T-helper 2 cell treated with Interferon-gamma antibody and Interleukin-4, amounts not matched to agents 5 μg/mL and 100 μg/mL, for 36 hours (primary cell): Measurements from ENCODE around the gene ADAMTSL3.

Experiments
- DNase-seq: peaks from one replicate; pipeline ENCODE4 v3.0.0; 2021; ENCODE audit warnings: low spot score
- H3K27ac Mint-ChIP-seq: one replicate; pipeline ENCODE4 v1.8.0; 2021; ENCODE audit warnings: mild to moderate bottlenecking, mixed read lengths
- H3K27me3 Mint-ChIP-seq: one replicate; pipeline ENCODE4 v1.8.0; 2021; ENCODE audit warnings: low read depth, mixed read lengths
- H3K36me3 Mint-ChIP-seq: one replicate; pipeline ENCODE4 v1.8.0; 2021; ENCODE audit warnings: low read depth, mixed read lengths
- H3K4me1 Mint-ChIP-seq: one replicate; pipeline ENCODE4 v1.8.0; 2021; ENCODE audit warnings: low read depth, mixed read lengths
- H3K4me3 Mint-ChIP-seq: one replicate; pipeline ENCODE4 v1.8.0; 2022; ENCODE audit warnings: mild to moderate bottlenecking, moderate library complexity, mixed read lengths
- H3K9me3 Mint-ChIP-seq: one replicate; pipeline ENCODE4 v1.8.0; 2021; ENCODE audit warnings: mixed read lengths

Gene ADAMTSL3

GRCh38 chr15:83887404-83887803 lies 233.5 kb downstream of the ADAMTSL3 start:
- no peaks in the 10 kb centered on the region for H3K9me3 Mint-ChIP-seq
- H3K27ac Mint-ChIP-seq, result no peak overlapping the region
- H3K36me3 Mint-ChIP-seq, result no peaks in the 10 kb centered on the region
- peaks cover 6% of the 10 kb centered on the region for H3K4me1 Mint-ChIP-seq
- H3K27me3 Mint-ChIP-seq, result peaks cover 5% of the 10 kb centered on the region
- no peak for DNase-seq
- H3K4me3 Mint-ChIP-seq, result no peak overlapping the region

- Mint-ChIP-seq H3K4me1 (peaks cover 6% of the 10 kb centered on the region), H3K27ac (no peak overlapping the region), H3K9me3 (no peaks in the 10 kb centered on the region), H3K4me3 (no peak overlapping the region), H3K36me3 (no peaks in the 10 kb centered on the region), H3K27me3 (peaks cover 9% of the 10 kb centered on the region)
- no peak for DNase-seq
Measured at GRCh38 chr15:83887961-83888360, 234.0 kb downstream of the ADAMTSL3 start.

DNA sequence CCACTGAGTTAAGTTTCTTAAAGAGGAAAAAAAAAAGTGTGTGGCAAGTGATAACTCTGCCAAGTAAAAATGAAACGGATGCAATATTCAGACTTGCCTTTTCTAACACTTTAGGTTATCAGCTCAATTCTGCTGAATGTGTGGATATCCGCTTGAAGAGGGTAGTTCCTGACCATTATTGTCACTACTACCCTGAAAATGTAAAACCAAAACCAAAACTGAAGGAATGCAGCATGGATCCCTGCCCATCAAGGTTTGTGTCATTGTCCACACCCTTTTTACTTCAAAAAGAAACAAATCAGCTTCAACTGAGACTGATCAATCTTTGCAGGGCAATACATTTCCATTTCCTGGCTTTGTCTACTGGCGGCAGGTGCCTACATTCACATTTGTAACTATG lies 236.1 kb downstream of the ADAMTSL3 start:
- H3K4me3 Mint-ChIP-seq, result no peak overlapping the region
- H3K4me1 Mint-ChIP-seq, result peaks cover 6% of the 10 kb centered on the region
- peaks cover 14% of the 10 kb centered on the region for H3K27me3 Mint-ChIP-seq
- no peak overlapping the region for H3K27ac Mint-ChIP-seq
- no peaks in the 10 kb centered on the region for H3K36me3 Mint-ChIP-seq
- no peaks in the 10 kb centered on the region for H3K9me3 Mint-ChIP-seq
- peak; percentile 8 for DNase-seq

GRCh38 chr15:83890587-83890986 lies 236.7 kb downstream of the ADAMTSL3 start:
- Mint-ChIP-seq H3K36me3 (no peaks in the 10 kb centered on the region), H3K27me3 (peaks cover 19% of the 10 kb centered on the region), H3K9me3 (no peaks in the 10 kb centered on the region), H3K4me3 (no peak overlapping the region), H3K4me1 (peaks cover 6% of the 10 kb centered on the region), H3K27ac (no peak overlapping the region)
- DNase-seq, result no peak

DNA sequence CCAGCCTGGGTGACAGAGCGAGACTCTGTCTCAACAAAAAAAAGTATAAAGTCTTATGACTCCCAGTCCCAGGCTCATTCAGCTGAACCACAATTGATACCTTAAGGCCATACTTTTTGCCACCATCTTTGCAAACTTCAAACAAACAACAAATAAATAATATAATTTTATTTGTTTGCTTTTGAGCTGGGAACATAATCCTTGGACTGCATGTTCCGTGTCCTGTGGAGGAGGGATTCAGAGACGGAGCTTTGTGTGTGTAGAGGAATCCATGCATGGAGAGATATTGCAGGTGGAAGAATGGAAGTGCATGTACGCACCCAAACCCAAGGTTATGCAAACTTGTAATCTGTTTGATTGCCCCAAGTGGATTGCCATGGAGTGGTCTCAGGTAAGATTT lies 238.6 kb downstream of the ADAMTSL3 start:
- no peak for DNase-seq
- Mint-ChIP-seq H3K4me3 (no peak overlapping the region), H3K36me3 (no peaks in the 10 kb centered on the region), H3K9me3 (no peaks in the 10 kb centered on the region), H3K4me1 (peaks cover 6% of the 10 kb centered on the region), H3K27me3 (peaks cover 29% of the 10 kb centered on the region), H3K27ac (no peak overlapping the region)

DNA sequence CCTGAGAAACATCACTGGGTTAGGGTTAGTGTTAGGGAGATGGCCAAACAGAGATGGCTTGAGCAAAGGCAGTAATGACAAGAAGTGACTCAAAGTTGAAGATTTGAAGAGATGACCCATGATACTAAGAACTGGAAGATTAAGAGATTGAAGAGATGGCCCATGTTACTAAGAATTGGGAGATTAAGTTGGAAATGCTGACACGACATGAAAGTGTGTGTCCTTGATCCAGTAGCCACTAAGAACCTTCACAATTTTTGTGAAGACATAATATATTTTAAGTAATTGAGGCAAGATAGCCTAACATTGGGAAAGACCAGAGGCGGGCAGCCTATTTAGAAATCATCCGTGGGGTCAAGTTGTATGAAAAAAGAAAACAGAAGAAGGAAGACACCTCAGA lies 239.4 kb downstream of the ADAMTSL3 start:
- H3K4me1 Mint-ChIP-seq, result peaks cover 6% of the 10 kb centered on the region
- H3K36me3 Mint-ChIP-seq, result no peaks in the 10 kb centered on the region
- no peaks in the 10 kb centered on the region for H3K9me3 Mint-ChIP-seq
- peaks cover 30% of the 10 kb centered on the region for H3K27me3 Mint-ChIP-seq
- no peak overlapping the region for H3K4me3 Mint-ChIP-seq
- no peak overlapping the region for H3K27ac Mint-ChIP-seq
- no peak for DNase-seq

DNA sequence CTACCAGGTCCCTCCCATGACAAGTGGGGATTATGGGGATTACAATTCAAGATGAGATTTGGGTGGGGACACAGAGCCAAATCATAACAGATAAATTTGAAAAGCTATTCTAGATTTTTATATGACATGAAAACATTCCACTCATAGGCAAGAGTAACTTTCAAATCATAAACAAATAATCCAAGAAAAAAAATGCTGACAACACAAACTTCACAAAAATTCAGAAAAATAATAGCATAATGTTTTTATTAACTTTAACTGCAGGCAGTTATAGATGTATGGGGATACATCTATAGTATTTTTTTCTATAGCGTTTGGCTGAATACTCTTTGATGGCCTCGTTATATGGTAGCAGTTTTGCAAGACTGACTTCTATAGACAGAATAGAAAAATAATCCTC lies 243.1 kb downstream of the ADAMTSL3 start:
- no peak for DNase-seq

DNA sequence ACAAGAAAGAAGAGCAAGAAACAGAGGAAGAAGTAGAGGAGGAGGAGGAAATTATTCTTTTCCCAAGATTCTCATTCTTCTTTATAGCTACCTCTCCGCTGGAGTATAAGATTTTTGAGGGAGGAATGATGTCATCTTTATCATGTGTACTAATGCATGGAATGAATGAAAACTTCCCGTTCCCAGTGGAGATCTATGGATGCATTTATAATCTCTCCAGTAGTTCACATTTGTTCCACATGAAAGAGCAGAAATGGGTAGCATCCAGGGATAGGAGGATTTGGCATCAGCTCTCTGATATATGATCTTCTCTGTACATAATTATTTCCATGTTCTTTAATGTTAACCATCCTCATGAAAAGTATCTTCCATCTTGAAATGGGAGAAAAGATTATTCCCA lies 244.4 kb downstream of the ADAMTSL3 start:
- Mint-ChIP-seq H3K4me3 (no peak overlapping the region), H3K36me3 (no peaks in the 10 kb centered on the region), H3K27ac (no peak overlapping the region), H3K4me1 (no peaks in the 10 kb centered on the region), H3K27me3 (peaks cover 60% of the 10 kb centered on the region), H3K9me3 (no peaks in the 10 kb centered on the region)
- no peak for DNase-seq

More for the DNA sequence above, 243.1 kb downstream of the ADAMTSL3 start:
- no peaks in the 10 kb centered on the region for H3K9me3 Mint-ChIP-seq
- H3K4me3 Mint-ChIP-seq, result no peak overlapping the region
- peaks cover 54% of the 10 kb centered on the region for H3K27me3 Mint-ChIP-seq
- no peak overlapping the region for H3K27ac Mint-ChIP-seq
- no peaks in the 10 kb centered on the region for H3K4me1 Mint-ChIP-seq
- H3K36me3 Mint-ChIP-seq, result no peaks in the 10 kb centered on the region

GRCh38 chr15:83899670-83900069 lies 245.7 kb downstream of the ADAMTSL3 start:
- no peaks in the 10 kb centered on the region for H3K36me3 Mint-ChIP-seq
- H3K27me3 Mint-ChIP-seq, result peaks cover 62% of the 10 kb centered on the region
- H3K4me1 Mint-ChIP-seq, result no peaks in the 10 kb centered on the region
- no peak for DNase-seq
- no peak overlapping the region for H3K4me3 Mint-ChIP-seq
- H3K9me3 Mint-ChIP-seq, result no peaks in the 10 kb centered on the region
- no peak overlapping the region for H3K27ac Mint-ChIP-seq

- H3K27me3 Mint-ChIP-seq, result peaks cover 35% of the 10 kb centered on the region
- H3K36me3 Mint-ChIP-seq, result no peaks in the 10 kb centered on the region
- H3K4me3 Mint-ChIP-seq, result no peak overlapping the region
- no peak overlapping the region for H3K27ac Mint-ChIP-seq
- H3K4me1 Mint-ChIP-seq, result no peaks in the 10 kb centered on the region
- H3K9me3 Mint-ChIP-seq, result no peaks in the 10 kb centered on the region
- DNase-seq, result no peak
Measured at GRCh38 chr15:83904107-83905040, 250.5 kb downstream of the ADAMTSL3 start.

- H3K4me1 Mint-ChIP-seq, result peaks cover 4% of the 10 kb centered on the region
- H3K27ac Mint-ChIP-seq, result no peak overlapping the region
- peaks cover 4% of the 10 kb centered on the region for H3K9me3 Mint-ChIP-seq
- H3K36me3 Mint-ChIP-seq, result peaks cover 3% of the 10 kb centered on the region
- peaks cover 27% of the 10 kb centered on the region for H3K27me3 Mint-ChIP-seq
- H3K4me3 Mint-ChIP-seq, result no peak overlapping the region
- DNase-seq, result no peak
Measured at GRCh38 chr15:83905556-83906273, 251.8 kb downstream of the ADAMTSL3 start.

- Mint-ChIP-seq H3K4me1 (peaks cover 8% of the 10 kb centered on the region), H3K9me3 (peaks cover 4% of the 10 kb centered on the region), H3K27ac (no peak overlapping the region), H3K27me3 (peaks cover 4% of the 10 kb centered on the region), H3K36me3 (peaks cover 3% of the 10 kb centered on the region), H3K4me3 (no peak overlapping the region)
- no peak for DNase-seq
Measured at GRCh38 chr15:83911345-83911744, 257.4 kb downstream of the ADAMTSL3 start.

GRCh38 chr15:83912343-83912742 lies 258.4 kb downstream of the ADAMTSL3 start:
- DNase-seq, result no peak
- peaks cover 3% of the 10 kb centered on the region for H3K36me3 Mint-ChIP-seq
- peaks cover 8% of the 10 kb centered on the region for H3K4me1 Mint-ChIP-seq
- no peak overlapping the region for H3K4me3 Mint-ChIP-seq
- no peak overlapping the region for H3K27ac Mint-ChIP-seq
- peaks cover 4% of the 10 kb centered on the region for H3K9me3 Mint-ChIP-seq
- peaks cover 3% of the 10 kb centered on the region for H3K27me3 Mint-ChIP-seq

DNA sequence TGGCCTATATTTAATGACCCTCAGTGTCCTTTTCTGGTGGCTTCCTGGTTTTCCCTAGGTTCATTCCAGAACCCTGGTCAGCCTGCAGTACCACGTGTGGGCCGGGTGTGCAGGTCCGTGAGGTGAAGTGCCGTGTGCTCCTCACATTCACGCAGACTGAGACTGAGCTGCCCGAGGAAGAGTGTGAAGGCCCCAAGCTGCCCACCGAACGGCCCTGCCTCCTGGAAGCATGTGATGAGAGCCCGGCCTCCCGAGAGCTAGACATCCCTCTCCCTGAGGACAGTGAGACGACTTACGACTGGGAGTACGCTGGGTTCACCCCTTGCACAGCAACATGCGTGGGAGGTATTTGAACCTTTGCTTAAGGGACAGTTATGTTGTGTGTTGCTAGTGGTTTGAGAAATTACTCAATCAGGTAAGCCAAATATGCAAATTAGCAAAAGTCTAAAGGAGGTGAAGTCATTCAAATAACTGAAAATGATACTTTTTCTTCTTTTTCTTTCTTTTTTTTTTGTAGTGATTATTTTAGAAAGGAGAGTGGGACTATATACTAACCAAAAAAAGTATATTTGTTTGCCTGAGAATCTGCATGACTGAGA lies 259.2 kb downstream of the ADAMTSL3 start:
- Mint-ChIP-seq H3K4me1 (peaks cover 8% of the 10 kb centered on the region), H3K9me3 (peaks cover 4% of the 10 kb centered on the region), H3K36me3 (peaks cover 3% of the 10 kb centered on the region), H3K27ac (no peak overlapping the region), H3K27me3 (peaks cover 3% of the 10 kb centered on the region), H3K4me3 (no peak overlapping the region)
- no peak for DNase-seq
